Measurements from ENCODE around the gene B4GAT1. TPM values are rescaled to one million over a fixed set of nuclear protein-coding genes. Genes with fewer than 3 reads are reported as not detected.

Gene B4GAT1
- total RNA-seq, 1 experiment from 2014 or later: 22.8 TPM

DNA sequence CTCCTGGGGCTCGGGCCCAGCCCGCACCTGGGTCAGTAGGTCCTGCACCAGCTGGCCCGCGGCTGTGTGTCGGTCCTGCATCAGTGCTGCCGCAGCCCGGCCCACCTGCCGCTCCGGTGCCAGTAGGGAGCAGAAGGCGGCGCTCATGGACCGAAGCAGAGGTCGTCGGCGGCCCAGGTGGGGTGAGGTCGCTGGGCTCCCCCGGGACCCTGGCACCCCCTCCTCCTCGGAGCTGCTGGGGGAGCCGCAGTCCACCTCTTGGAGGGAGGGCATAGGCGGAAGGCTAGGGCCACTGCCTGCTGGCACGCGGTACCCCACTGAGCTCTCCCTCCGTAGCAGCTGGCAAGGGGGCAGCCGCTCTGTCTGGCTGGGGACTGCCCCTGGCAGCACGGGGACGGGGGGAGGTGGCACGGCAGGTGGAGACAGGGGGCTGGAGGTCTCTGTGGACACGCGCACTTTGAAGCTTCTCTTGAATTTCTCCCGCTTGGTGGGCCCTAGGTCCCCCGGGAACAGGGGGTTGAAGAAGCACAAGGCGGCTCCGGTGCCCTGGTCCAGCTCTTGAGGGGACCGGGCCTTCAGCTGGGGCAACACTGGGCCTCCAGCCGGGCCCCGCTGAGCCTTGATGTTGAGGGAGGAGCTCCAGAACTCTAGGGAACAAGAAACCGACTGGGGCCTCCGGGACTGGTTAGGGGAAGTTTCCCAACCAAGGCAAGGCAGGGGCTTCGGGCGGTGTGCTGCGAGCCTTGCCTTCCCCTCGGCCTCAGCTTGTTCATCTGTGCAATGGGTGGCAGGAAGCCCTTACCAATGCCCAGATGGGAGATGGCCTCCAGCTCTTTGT is 12.6 kb downstream of the B4GAT1 start:
- CTCF ChIA-PET: interaction anchor here (1.0 to 2.8 kb wide), 5 partner anchors 9 to 117 kb away, joined by 3 to 30 read pairs (median 3); no protein-coding TSS in a partner anchor
- POLR2A ChIA-PET (ENCODE audit: unreplicated experiment): interaction anchor here (0.6 to 2.0 kb wide), 2 partner anchors 22 to 692 kb away, joined by 8 to 46 read pairs; no protein-coding TSS in a partner anchor
- Histone ChIP-seq H3K36me3 (ENCODE audit: low read depth) (no peaks in the 10 kb centered on the region), H2AFZ (no peak overlapping the region), H3K4me3 (peak overlapping the region; percentile 79), H4K20me1 (ENCODE audit: insufficient read depth) (peaks cover 8% of the 10 kb centered on the region), H3F3A (ENCODE audit: insufficient read depth, low read depth) (peaks cover 26% of the 10 kb centered on the region; the same call in 1 of the 2 replicates), H3K27me3 (ENCODE audit: insufficient read depth, low read depth) (no peaks in the 10 kb centered on the region), H3K27ac (no peak overlapping the region), H3K4me1 (replicated peaks; ENCODE audit: insufficient read depth) (peaks cover 16% of the 10 kb centered on the region), H3K9me3 (ENCODE audit: insufficient read depth, low read depth) (no peaks in the 10 kb centered on the region), H3K4me2 (peak overlapping the region; percentile 82), H3K9me2 (ENCODE audit: insufficient read depth) (no peaks in the 10 kb centered on the region), H3K79me2 (ENCODE audit: low read depth) (peaks cover 8% of the 10 kb centered on the region; the same call in 1 of the 2 replicates)
- TF ChIP-seq, protein P1, sequence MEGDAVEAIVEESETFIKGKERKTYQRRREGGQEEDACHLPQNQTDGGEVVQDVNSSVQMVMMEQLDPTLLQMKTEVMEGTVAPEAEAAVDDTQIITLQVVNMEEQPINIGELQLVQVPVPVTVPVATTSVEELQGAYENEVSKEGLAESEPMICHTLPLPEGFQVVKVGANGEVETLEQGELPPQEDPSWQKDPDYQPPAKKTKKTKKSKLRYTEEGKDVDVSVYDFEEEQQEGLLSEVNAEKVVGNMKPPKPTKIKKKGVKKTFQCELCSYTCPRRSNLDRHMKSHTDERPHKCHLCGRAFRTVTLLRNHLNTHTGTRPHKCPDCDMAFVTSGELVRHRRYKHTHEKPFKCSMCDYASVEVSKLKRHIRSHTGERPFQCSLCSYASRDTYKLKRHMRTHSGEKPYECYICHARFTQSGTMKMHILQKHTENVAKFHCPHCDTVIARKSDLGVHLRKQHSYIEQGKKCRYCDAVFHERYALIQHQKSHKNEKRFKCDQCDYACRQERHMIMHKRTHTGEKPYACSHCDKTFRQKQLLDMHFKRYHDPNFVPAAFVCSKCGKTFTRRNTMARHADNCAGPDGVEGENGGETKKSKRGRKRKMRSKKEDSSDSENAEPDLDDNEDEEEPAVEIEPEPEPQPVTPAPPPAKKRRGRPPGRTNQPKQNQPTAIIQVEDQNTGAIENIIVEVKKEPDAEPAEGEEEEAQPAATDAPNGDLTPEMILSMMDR (conservative IDR thresholded peaks at IDR 0.05): no peak
- TF ChIP-seq EZH2 (IDR thresholded peaks at IDR 0.05; ENCODE audit: low read depth): no peak
- no TSS peak for BruUV-seq (replicated peaks)
- intact Hi-C loops (cut with micrococcal nuclease; ENCODE audit: unreplicated experiment): no loop called here
- DNase-seq: no peak

DNA sequence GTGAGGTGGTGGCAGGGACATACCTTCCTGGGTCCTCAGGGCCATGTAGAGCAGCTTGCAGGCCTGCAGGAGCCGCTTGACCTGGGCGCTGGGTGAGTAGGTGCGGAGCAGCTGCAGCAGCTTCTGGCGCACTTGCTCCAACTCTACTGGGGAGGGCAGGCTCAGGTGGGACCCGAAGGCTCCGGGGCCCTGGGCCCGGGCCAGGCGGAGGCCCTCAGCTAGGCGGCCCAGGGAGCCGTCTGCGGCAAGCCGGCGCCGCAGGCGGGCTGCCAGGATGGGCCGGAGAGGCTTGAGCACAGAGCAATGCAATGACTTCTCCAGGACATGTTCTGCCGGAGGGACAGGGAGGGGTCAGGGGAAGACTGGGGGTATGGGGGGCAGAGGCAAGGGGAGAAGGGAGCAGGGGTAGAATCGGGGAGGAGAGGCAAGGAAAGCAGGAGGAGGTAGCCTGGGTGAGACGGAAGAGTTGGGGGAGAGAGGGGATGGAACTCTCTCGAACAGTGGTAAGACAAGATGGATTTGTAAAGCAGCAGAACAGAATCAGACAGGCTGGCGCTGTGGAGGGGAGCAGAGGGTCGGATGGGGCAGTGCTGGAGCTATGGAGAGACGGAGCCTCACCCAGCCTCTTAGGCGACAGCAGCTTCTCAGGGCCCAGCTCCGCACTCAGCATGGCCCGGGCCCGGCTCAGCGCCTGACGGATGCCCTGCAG is 13.4 kb downstream of the B4GAT1 start:
- Histone ChIP-seq H3K27ac (no peak overlapping the region), H3K4me3 (no peak overlapping the region), H3K27me3 (ENCODE audit: insufficient read depth, low read depth) (no peaks in the 10 kb centered on the region), H3K9me3 (ENCODE audit: insufficient read depth, low read depth) (no peaks in the 10 kb centered on the region), H3K4me1 (replicated peaks; ENCODE audit: insufficient read depth) (peaks cover 16% of the 10 kb centered on the region), H2AFZ (no peak overlapping the region), H3K36me3 (ENCODE audit: low read depth) (no peaks in the 10 kb centered on the region), H4K20me1 (ENCODE audit: insufficient read depth) (peaks cover 8% of the 10 kb centered on the region), H3K79me2 (ENCODE audit: low read depth) (peaks cover 8% of the 10 kb centered on the region; the same call in 1 of the 2 replicates), H3F3A (ENCODE audit: insufficient read depth, low read depth) (peaks cover 26% of the 10 kb centered on the region; the same call in 1 of the 2 replicates), H3K9me2 (ENCODE audit: insufficient read depth) (no peaks in the 10 kb centered on the region), H3K4me2 (no peak overlapping the region)
- ChIA-PET POLR2A (ENCODE audit: unreplicated experiment) (no interaction called here), CTCF (interaction anchor here (1.0 to 2.8 kb wide), 2 partner anchors 10 to 22 kb away, joined by 3 to 30 read pairs; no protein-coding TSS in a partner anchor)
- intact Hi-C loops (cut with micrococcal nuclease; ENCODE audit: unreplicated experiment): no loop called here
- no peak for DNase-seq
- no TSS peak for BruUV-seq (replicated peaks)
- TF ChIP-seq, protein P1 (conservative IDR thresholded peaks at IDR 0.05): no peak
- TF ChIP-seq EZH2 (IDR thresholded peaks at IDR 0.05; ENCODE audit: low read depth): no peak

DNA sequence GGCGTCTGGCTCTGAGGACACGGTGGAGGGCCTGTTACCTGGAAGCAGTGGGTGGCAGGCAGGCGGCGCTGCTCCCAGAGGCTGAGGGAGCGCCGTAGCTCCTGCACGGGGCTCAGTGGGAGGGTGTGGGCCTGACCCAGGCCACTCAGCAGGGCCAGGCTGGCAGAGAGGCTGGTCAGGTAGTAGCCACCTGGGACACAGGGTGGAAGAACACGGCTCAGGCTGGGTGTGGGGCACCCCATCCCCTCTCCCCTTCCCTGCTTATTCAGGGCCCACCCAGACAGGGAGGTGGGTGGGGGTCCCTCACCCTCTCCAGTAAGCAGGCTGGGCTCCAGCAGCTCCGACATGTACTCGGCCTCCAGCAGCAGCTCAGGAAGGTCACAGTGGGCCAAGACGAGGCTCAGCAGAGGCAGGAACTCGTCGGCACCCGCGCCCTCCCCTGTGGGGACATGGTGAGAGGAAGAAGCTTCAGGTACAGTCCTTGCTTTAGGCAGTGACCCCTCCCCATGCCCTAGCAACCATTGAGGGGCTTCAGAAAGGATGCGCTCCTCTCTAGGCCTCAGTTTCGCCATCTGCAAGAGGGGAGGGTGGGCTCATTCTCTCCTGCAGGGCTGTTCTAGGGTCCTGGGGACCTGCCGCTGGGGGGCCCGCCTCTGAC is 14.1 kb downstream of the B4GAT1 start:
- no peak overlapping the region for H2AFZ ChIP-seq
- H3K9me2 ChIP-seq (ENCODE audit: insufficient read depth): no peaks in the 10 kb centered on the region
- H3K36me3 ChIP-seq (ENCODE audit: low read depth): no peaks in the 10 kb centered on the region
- TF ChIP-seq EZH2 (IDR thresholded peaks at IDR 0.05; ENCODE audit: low read depth): no peak
- TF ChIP-seq, protein P1 (conservative IDR thresholded peaks at IDR 0.05): no peak
- H3K9me3 ChIP-seq (ENCODE audit: insufficient read depth, low read depth): no peaks in the 10 kb centered on the region
- H3K4me2 ChIP-seq: no peak overlapping the region
- intact Hi-C loops (cut with micrococcal nuclease; ENCODE audit: unreplicated experiment): no loop called here
- BruUV-seq (replicated peaks): no TSS peak
- no peaks in the 10 kb centered on the region for H3K27me3 ChIP-seq (ENCODE audit: insufficient read depth, low read depth)
- peaks cover 8% of the 10 kb centered on the region; the same call in 1 of the 2 replicates for H3K79me2 ChIP-seq (ENCODE audit: low read depth)
- ChIA-PET POLR2A (ENCODE audit: unreplicated experiment) (no interaction called here), CTCF (no interaction called here)
- peaks cover 26% of the 10 kb centered on the region; the same call in 1 of the 2 replicates for H3F3A ChIP-seq (ENCODE audit: insufficient read depth, low read depth)
- no peak overlapping the region for H3K27ac ChIP-seq
- no peak for DNase-seq
- no peak overlapping the region for H3K4me3 ChIP-seq
- H4K20me1 ChIP-seq (ENCODE audit: insufficient read depth): peaks cover 8% of the 10 kb centered on the region
- H3K4me1 ChIP-seq (replicated peaks; ENCODE audit: insufficient read depth): peaks cover 20% of the 10 kb centered on the region
